ENCODE measurements around the gene LTBP4.

DNA sequence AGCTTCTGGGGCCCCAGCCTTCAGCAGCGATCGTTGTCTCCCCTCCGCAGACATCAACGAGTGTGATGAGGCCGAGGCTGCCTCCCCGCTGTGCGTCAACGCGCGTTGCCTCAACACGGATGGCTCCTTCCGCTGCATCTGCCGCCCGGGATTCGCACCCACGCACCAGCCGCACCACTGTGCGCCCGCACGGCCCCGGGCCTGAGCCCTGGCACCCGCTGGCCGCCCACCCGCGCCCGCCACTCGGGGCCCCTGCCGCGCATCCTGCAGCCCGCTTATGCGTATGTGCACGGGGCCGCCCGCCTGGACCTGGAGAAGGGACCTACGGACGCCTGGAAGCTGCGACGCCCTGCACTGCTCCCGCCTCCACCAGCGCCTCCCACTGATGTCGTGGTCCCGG lies 28.2 kb downstream of the LTBP4 start:
- TF ChIP-seq, protein P1, sequence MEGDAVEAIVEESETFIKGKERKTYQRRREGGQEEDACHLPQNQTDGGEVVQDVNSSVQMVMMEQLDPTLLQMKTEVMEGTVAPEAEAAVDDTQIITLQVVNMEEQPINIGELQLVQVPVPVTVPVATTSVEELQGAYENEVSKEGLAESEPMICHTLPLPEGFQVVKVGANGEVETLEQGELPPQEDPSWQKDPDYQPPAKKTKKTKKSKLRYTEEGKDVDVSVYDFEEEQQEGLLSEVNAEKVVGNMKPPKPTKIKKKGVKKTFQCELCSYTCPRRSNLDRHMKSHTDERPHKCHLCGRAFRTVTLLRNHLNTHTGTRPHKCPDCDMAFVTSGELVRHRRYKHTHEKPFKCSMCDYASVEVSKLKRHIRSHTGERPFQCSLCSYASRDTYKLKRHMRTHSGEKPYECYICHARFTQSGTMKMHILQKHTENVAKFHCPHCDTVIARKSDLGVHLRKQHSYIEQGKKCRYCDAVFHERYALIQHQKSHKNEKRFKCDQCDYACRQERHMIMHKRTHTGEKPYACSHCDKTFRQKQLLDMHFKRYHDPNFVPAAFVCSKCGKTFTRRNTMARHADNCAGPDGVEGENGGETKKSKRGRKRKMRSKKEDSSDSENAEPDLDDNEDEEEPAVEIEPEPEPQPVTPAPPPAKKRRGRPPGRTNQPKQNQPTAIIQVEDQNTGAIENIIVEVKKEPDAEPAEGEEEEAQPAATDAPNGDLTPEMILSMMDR (IDR thresholded peaks at IDR 0.05) = no peak
- TF ChIP-seq EZH2phosphoT487 (IDR thresholded peaks at IDR 0.05) (no peak), EZH2 (IDR thresholded peaks at IDR 0.05) (no peak)
